Nephron progenitor cell (in vitro differentiated cells): Measurements from ENCODE around the gene STEAP2.

Source experiments
- DNase-seq: peaks from one replicate; pipeline ENCODE4 v3.0.0; 2021
- H3K27ac Mint-ChIP-seq: 2 replicates; pipeline ENCODE4 v1.8.0; 2021; ENCODE audit warnings: mild to moderate bottlenecking, moderate library complexity, mixed read lengths
- H3K27me3 Mint-ChIP-seq: 2 replicates; pipeline ENCODE4 v1.8.0; 2021; ENCODE audit warnings: mild to moderate bottlenecking, low read depth, mixed read lengths; ENCODE audit not compliant: poor library complexity
- H3K36me3 Mint-ChIP-seq: 2 replicates; pipeline ENCODE4 v1.8.0; 2021; ENCODE audit warnings: low read depth, mixed read lengths
- H3K4me1 Mint-ChIP-seq: 2 replicates; pipeline ENCODE4 v1.8.0; 2021; ENCODE audit warnings: mixed read lengths
- H3K4me3 Mint-ChIP-seq: 2 replicates; pipeline ENCODE4 v1.8.0; 2021; ENCODE audit warnings: mild to moderate bottlenecking, moderate library complexity, mixed read lengths
- H3K9me3 Mint-ChIP-seq: 2 replicates; pipeline ENCODE4 v1.8.0; 2021; ENCODE audit warnings: mild to moderate bottlenecking, moderate library complexity, mixed read lengths
- CTCF ChIP-seq: fragments of 200-600 bp; sonication (generic); IDR thresholded peaks from 2 replicates; pipeline ENCODE4 v1.5.0; 2021; ENCODE audit warnings: antibody characterized with exemption

Gene STEAP2

GRCh38 chr7:90270431-90271178, 59.1 kb downstream of the STEAP2 start:
- no peak for DNase-seq
- H3K4me1 Mint-ChIP-seq = no peaks in the 10 kb centered on the region
- no peak for TF ChIP-seq CTCF
- no peak overlapping the region for H3K4me3 Mint-ChIP-seq
- H3K36me3 Mint-ChIP-seq = no peaks in the 10 kb centered on the region
- H3K27ac Mint-ChIP-seq = no peak overlapping the region
- no peaks in the 10 kb centered on the region for H3K27me3 Mint-ChIP-seq
- H3K9me3 Mint-ChIP-seq = no peaks in the 10 kb centered on the region

DNA sequence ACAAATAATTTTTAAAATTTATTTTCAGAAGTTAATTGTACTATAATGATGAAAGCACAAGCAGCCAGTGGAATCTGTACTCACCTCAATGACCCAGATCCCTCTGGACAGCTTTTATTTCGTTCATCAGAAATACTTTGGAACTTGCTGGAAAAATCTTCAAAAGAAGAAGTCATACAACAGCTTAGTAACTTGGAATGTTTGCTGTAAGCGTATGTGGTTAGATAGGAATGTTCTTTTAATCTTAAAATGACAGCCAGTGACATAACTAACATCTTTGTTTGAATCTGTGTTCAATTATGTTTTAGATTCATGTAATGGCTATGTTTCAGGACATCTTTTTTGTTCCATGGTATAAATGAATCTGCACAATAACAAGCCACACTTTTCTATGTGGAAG, 60.2 kb downstream of the STEAP2 start:
- Mint-ChIP-seq H3K4me3 (no peak overlapping the region), H3K9me3 (no peaks in the 10 kb centered on the region), H3K4me1 (no peaks in the 10 kb centered on the region), H3K36me3 (no peaks in the 10 kb centered on the region), H3K27ac (no peak overlapping the region), H3K27me3 (no peaks in the 10 kb centered on the region)
- no peak for TF ChIP-seq CTCF
- DNase-seq = no peak

- H3K36me3 Mint-ChIP-seq = no peaks in the 10 kb centered on the region
- DNase-seq = no peak
- no peak for TF ChIP-seq CTCF
- no peaks in the 10 kb centered on the region for H3K4me1 Mint-ChIP-seq
- H3K9me3 Mint-ChIP-seq = no peaks in the 10 kb centered on the region
- no peak overlapping the region for H3K4me3 Mint-ChIP-seq
- no peak overlapping the region for H3K27ac Mint-ChIP-seq
- H3K27me3 Mint-ChIP-seq = no peaks in the 10 kb centered on the region
Observed at GRCh38 chr7:90272242-90272641, 60.7 kb downstream of the STEAP2 start.

GRCh38 chr7:90274161-90274560, 62.6 kb downstream of the STEAP2 start:
- H3K4me3 Mint-ChIP-seq = no peak overlapping the region
- H3K36me3 Mint-ChIP-seq = no peaks in the 10 kb centered on the region
- H3K27ac Mint-ChIP-seq = no peak overlapping the region
- H3K4me1 Mint-ChIP-seq = no peaks in the 10 kb centered on the region
- no peak for TF ChIP-seq CTCF
- no peaks in the 10 kb centered on the region for H3K9me3 Mint-ChIP-seq
- no peak for DNase-seq
- no peaks in the 10 kb centered on the region for H3K27me3 Mint-ChIP-seq

GRCh38 chr7:90276033-90276728, 64.6 kb downstream of the STEAP2 start:
- no peak for TF ChIP-seq CTCF
- Mint-ChIP-seq H3K9me3 (no peaks in the 10 kb centered on the region), H3K36me3 (no peaks in the 10 kb centered on the region), H3K27ac (no peak overlapping the region), H3K4me3 (no peak overlapping the region), H3K27me3 (no peaks in the 10 kb centered on the region), H3K4me1 (no peaks in the 10 kb centered on the region)
- DNase-seq = no peak
